NCI-H510A (cell line): ENCODE results near the gene TRPC5OS.

Experiments used
- DNase-seq: peaks from one replicate; lab custom pipeline; 2025; lab: John Stamatoyannopoulos, UW

The TRPC5OS gene

GRCh38 chrX:111896148-111896547 is 20.2 kb downstream of the TRPC5OS start:
- DNase-seq = no peak

DNA sequence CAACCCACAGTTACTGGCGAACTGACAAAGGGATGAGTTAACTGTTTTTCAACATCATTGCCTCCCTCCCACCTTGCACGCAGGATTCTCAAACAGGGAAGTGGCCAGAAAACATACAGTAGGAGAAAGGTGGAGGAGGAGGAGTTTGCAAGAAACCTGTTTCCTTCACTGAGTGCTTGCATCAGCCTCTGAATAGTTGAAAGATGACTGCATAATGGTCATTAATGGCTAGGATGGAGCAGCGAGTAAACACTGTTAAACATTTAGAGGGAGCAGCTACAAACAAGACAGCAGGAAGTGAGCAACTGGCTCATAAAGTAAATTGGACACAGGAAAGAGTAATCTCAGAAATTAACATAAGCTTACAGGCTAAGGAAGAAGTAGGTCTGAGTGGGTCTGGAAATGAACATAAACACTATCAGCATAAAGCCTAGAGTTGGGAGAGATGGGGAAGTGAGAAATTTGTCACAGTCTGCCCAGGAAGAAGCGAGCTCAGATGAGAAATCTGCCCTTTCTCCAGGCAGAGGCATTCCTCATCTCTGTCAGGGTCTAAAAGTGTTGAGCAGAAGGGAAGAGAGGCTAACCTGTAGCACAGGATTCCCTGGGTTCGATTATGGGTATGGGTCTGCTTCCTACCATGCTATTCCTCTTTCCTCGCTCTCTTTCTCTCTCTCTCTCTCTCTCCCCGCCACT is 38.6 kb downstream of the TRPC5OS start:
- no peak for DNase-seq

DNA sequence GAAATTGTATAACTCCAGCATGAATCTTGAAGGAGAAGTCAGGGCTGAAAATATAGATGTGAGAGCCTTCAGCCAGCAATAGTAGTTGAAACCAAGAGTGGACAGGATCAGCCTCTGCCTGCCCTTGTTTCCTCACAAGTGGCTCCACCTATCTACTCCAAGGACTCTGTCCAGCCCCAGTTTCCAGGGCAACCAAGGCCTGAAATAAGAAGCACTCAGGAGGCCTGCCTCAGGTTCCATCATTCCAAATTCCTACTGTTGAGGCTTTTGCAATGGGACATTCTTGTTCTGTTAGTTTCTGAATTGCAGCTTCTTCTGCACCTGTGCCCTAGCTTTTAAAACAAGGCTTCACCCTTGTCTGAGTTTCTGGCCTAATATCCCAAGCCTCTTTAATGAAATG is 41.6 kb downstream of the TRPC5OS start:
- DNase-seq = no peak

DNA sequence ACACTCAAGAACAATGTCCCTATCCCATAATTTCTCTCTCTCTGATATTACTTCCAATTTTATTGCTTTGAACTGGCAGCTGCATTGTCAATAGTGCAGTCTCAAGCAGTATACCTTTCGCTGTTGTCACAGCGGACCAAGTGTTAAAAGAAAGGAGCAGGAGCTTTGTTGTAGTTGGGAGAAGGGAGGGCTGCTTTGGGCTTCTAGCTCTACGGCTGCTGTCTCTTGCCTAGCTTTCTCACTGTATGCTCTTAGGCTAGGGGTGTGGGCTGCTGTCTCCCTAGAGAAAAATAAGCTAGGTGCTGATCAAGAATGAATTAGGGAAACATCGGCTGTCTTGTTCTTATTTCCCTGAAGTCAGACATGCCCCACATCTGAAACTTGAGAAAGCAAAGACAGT is 52.5 kb downstream of the TRPC5OS start:
- DNase-seq = no peak
